Chondrocyte (in vitro differentiated cells): ENCODE data around the gene KANK2. TPM values are rescaled to one million over a fixed set of nuclear protein-coding genes. Genes with fewer than 3 reads are reported as not detected.

ENCODE experiments used
- DNase-seq: peaks from one replicate; pipeline ENCODE4 v3.0.0; 2021; ENCODE audit warnings: mixed read lengths, low spot score
- H3K27ac Mint-ChIP-seq: one replicate; pipeline ENCODE4 v1.8.0; 2021; ENCODE audit warnings: mild to moderate bottlenecking, moderate library complexity, mixed read lengths; ENCODE audit not compliant: unreplicated experiment
- H3K27me3 Mint-ChIP-seq: 2 replicates; pipeline ENCODE4 v1.8.0; 2021; ENCODE audit warnings: low read depth, mixed read lengths
- H3K36me3 Mint-ChIP-seq: 2 replicates; pipeline ENCODE4 v1.8.0; 2021; ENCODE audit warnings: low read depth, mixed read lengths
- H3K4me1 Mint-ChIP-seq: 2 replicates; pipeline ENCODE4 v1.8.0; 2021; ENCODE audit warnings: low read depth, mild to moderate bottlenecking, mixed read lengths
- H3K4me3 Mint-ChIP-seq: one replicate; pipeline ENCODE4 v1.8.0; 2021; ENCODE audit warnings: mild to moderate bottlenecking, moderate library complexity, mixed read lengths; ENCODE audit not compliant: unreplicated experiment
- H3K9me3 Mint-ChIP-seq: 2 replicates; pipeline ENCODE4 v1.8.0; 2021; ENCODE audit warnings: low read depth, mixed read lengths
- total RNA-seq: library from RNA; stranded (reverse); gene quantifications from 3 replicates; pipeline ENCODE4 v1.2.1, GENCODE V29; 2021
- TF ChIP-seq, protein P1 (sequence below): fragments of 200-600 bp; sonication (generic); IDR thresholded peaks from 2 replicates; pipeline ENCODE4 v1.5.0; 2021; ENCODE audit warnings: antibody characterized with exemption, mild to moderate bottlenecking, moderate library complexity

Gene KANK2
- total RNA-seq, 1 donor from 2014 or later: 243 TPM

DNA sequence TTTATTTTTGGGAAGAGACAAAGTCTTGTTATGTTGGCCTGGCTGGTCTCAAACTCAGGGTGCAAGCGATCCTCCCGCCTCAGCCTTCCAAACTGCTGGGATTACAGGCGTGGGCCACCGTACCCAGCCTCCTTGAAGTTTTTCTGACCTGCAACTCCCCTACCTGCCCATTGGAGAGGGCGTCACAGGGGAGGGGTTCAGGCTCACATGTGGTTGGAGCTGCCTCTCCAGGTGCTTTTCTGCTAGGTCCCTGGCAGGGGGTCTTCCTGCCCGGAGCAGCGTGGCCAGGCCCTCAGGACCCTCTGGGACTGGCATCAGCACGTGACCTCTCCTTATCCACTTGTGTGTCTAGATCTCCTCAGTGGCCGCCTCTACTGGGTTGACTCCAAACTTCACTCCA is 80.8 kb downstream of the KANK2 start:
- no peak overlapping the region for H3K4me3 Mint-ChIP-seq
- peaks cover 45% of the 10 kb centered on the region for H3K36me3 Mint-ChIP-seq
- H3K27ac Mint-ChIP-seq: no peak overlapping the region
- H3K27me3 Mint-ChIP-seq: no peaks in the 10 kb centered on the region
- H3K4me1 Mint-ChIP-seq: peaks cover 3% of the 10 kb centered on the region
- TF ChIP-seq, protein P1, sequence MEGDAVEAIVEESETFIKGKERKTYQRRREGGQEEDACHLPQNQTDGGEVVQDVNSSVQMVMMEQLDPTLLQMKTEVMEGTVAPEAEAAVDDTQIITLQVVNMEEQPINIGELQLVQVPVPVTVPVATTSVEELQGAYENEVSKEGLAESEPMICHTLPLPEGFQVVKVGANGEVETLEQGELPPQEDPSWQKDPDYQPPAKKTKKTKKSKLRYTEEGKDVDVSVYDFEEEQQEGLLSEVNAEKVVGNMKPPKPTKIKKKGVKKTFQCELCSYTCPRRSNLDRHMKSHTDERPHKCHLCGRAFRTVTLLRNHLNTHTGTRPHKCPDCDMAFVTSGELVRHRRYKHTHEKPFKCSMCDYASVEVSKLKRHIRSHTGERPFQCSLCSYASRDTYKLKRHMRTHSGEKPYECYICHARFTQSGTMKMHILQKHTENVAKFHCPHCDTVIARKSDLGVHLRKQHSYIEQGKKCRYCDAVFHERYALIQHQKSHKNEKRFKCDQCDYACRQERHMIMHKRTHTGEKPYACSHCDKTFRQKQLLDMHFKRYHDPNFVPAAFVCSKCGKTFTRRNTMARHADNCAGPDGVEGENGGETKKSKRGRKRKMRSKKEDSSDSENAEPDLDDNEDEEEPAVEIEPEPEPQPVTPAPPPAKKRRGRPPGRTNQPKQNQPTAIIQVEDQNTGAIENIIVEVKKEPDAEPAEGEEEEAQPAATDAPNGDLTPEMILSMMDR: no peak
- no peaks in the 10 kb centered on the region for H3K9me3 Mint-ChIP-seq
- DNase-seq: no peak

DNA sequence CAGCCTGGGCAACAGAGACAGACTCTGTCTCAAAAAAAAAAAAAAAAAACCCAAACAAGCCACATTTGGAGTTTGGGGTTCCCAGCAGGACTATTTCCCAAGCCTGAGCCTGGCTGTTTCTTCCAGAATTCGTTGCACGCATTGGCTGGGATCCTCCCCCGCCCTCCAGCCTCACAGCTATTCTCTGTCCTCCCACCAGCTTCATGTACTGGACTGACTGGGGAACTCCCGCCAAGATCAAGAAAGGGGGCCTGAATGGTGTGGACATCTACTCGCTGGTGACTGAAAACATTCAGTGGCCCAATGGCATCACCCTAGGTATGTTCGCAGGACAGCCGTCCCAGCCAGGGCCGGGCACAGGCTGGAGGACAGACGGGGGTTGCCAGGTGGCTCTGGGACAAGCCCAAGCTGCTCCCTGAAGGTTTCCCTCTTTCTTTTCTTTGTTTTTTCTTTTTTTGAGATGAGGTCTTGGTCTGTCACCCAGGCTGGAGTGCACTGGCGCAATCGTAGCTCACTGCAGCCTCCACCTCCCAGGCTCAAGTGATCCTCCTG is 81.4 kb downstream of the KANK2 start:
- TF ChIP-seq, protein P1: no peak
- Mint-ChIP-seq H3K36me3 (peaks cover 46% of the 10 kb centered on the region), H3K4me3 (no peak overlapping the region), H3K27me3 (no peaks in the 10 kb centered on the region), H3K9me3 (no peaks in the 10 kb centered on the region), H3K4me1 (peaks cover 3% of the 10 kb centered on the region), H3K27ac (no peak overlapping the region)
- no peak for DNase-seq

DNA sequence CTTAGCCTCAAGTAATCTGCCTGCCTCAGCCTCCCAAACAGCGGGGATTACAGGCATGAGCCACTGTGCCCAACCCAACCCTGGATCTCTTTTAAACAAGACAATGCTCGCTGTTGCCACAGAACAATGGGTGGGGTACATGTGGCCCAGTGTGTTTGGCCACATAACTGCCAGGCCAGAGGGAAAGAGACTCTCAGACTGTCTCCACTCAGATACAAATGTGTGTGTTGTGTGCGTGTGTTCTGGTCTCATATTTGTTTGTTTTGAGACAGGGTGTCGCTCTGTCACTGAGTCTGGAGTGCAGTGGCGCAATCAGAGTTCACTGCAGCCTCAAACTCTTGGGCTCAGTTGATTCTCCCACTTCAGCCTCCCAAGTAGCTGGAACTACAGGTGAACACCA is 82.3 kb downstream of the KANK2 start:
- no peaks in the 10 kb centered on the region for H3K4me1 Mint-ChIP-seq
- no peak for DNase-seq
- H3K27me3 Mint-ChIP-seq: no peaks in the 10 kb centered on the region
- no peaks in the 10 kb centered on the region for H3K9me3 Mint-ChIP-seq
- TF ChIP-seq, protein P1: no peak
- H3K4me3 Mint-ChIP-seq: no peak overlapping the region
- no peak overlapping the region for H3K27ac Mint-ChIP-seq
- H3K36me3 Mint-ChIP-seq: peaks cover 39% of the 10 kb centered on the region

Other genes with a start within 250 kb of the KANK2 start
- 107 to 121 TPM (median 115 TPM) in 3 replicates for gene SMARCA4, start 236.5 kb downstream of the KANK2 start, total RNA-seq
- gene LDLR, start 108.1 kb downstream of the KANK2 start, total RNA-seq: 76.8 to 121 TPM (median 117 TPM) in 3 replicates
- gene SPC24, start 41.8 kb downstream of the KANK2 start, total RNA-seq: 8.3 to 22.9 TPM (median 8.4 TPM) in 3 replicates
- not detected in 3 replicates for gene ANGPTL8, start 42.1 kb upstream of the KANK2 start, total RNA-seq
- gene DOCK6, start 65.0 kb upstream of the KANK2 start, total RNA-seq: 40.7 to 46.0 TPM (median 44.4 TPM) in 3 replicates
- gene TSPAN16, start 98.6 kb upstream of the KANK2 start, total RNA-seq: not detected in 3 replicates
- 2.1 to 8.9 TPM (median 8.1 TPM) in 3 replicates for gene RAB3D, start 142.1 kb upstream of the KANK2 start, total RNA-seq
- 35.4 to 49.4 TPM (median 39.2 TPM) in 3 replicates for gene TMEM205, start 148.7 kb upstream of the KANK2 start, total RNA-seq
- gene CCDC159, start 149.0 kb upstream of the KANK2 start, total RNA-seq: 19.8 to 22.4 TPM (median 20.5 TPM) in 3 replicates
- gene PLPPR2, start 157.9 kb upstream of the KANK2 start, total RNA-seq: 67.6 to 74.7 TPM (median 72.3 TPM) in 3 replicates
- 1.1 to 1.5 TPM (median 1.4 TPM) in 3 replicates for gene SWSAP1, start 177.1 kb upstream of the KANK2 start, total RNA-seq
- gene EPOR, start 186.8 kb upstream of the KANK2 start, total RNA-seq: 1.4 to 2.8 TPM (median 2.6 TPM) in 3 replicates
- gene RGL3, start 221.8 kb upstream of the KANK2 start, total RNA-seq: 0.70 to 0.97 TPM in 2 of 3 replicates, not detected in the other
- 0.15 to 0.68 TPM (median 0.31 TPM) in 3 replicates for gene ODAD3, start 237.6 kb upstream of the KANK2 start, total RNA-seq
- 309 to 330 TPM (median 318 TPM) in 3 replicates for gene PRKCSH, start 238.1 kb upstream of the KANK2 start, total RNA-seq